Muscle of leg (tissue), 11 donors: Measurements from ENCODE around the gene TRIM28. TPM values are rescaled to one million over a fixed set of nuclear protein-coding genes. Genes with fewer than 3 reads are reported as not detected.
A peak's percentile ranks its signal among the peaks of the same experiment; 100 is the strongest.

Experiments
- DNase-seq: peaks from one replicate; pipeline ENCODE4 v3.0.0; 2013
- H3K27ac ChIP-seq: one replicate; pipeline ENCODE4 v1.5.1; 2013; ENCODE audit warnings: mild to moderate bottlenecking, low read length, control low read depth
- H3K27me3 ChIP-seq: one replicate; pipeline ENCODE4 v1.6.1; 2013; ENCODE audit warnings: low read length; ENCODE audit not compliant: control insufficient read depth, insufficient read depth
- H3K36me3 ChIP-seq: one replicate; pipeline ENCODE4 v1.6.1; 2013; ENCODE audit warnings: low read length; ENCODE audit not compliant: control insufficient read depth, insufficient read depth
- H3K4me1 ChIP-seq: one replicate; pipeline ENCODE4 v1.6.1; 2013; ENCODE audit warnings: low read length; ENCODE audit not compliant: control insufficient read depth, insufficient read depth
- H3K4me3 ChIP-seq: one replicate; pipeline ENCODE4 v1.5.1; 2013; ENCODE audit warnings: low read length, control low read depth
- H3K9me3 ChIP-seq: replicated peaks from 2 replicates; pipeline ENCODE4 v1.6.1; 2013; ENCODE audit warnings: low read depth, low read length; ENCODE audit not compliant: control insufficient read depth
- WGBS: methylation state at CpG from one replicate; pipeline ENCODE4 v1.1.5; 2013; ENCODE audit warnings: missing lambda C conversion rate; ENCODE audit not compliant: insufficient coverage; 5-methylcytosine and 5-hydroxymethylcytosine counted together
- polyA plus RNA-seq, 8 donors: library from polyadenylated mRNA; unstranded; fragments of 120-200 nt; gene quantifications; one replicate each; pipeline versions ENCODE4 v1.2.1 to v1.2.3, GENCODE V29; 2013; ENCODE audit warnings: inconsistent platforms in 1 of 8, low replicate concordance in 1 of 8; ENCODE audit not compliant: insufficient read length in 8 of 8, insufficient read depth in 1 of 8
- total RNA-seq: library from RNA; stranded (reverse); fragments of 120-200 nt; gene quantifications from one replicate; pipeline ENCODE4 v1.2.4, GENCODE V29; 2013

The TRIM28 gene
- total and polyA plus RNA-seq, 9 donors = 213 to 466 (median 385) TPM

DNA sequence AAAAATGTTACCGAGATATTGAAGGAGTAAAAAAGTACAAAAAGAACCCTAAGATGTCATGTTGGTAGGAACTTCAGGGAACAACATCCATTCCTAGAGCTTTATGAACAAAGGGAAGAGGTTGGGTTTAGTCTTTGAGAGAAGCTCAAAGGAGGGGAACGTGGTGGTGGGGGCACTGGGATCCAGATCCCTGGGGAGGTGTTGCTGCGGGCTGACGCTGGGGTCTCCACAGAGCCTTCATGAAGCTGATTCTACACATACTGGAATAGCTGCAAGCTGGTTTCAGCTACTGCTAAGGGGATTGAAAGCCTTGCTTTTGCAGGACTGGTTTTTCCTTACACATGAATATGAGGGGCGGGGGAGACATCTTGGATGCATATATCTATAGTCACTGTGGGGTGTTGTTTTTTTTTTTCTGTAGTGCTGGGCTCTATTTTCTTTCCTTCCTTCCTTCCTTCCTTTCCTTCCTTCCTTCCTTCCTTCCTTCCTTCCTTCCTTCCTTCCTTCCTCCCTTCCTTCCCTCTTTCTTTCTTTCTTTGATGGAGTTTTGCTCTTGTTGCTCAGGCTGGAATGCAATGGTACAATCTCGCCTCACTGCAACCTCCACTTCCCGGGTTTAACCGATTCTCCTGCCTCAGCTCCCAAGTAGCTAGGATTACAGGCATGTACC lies 35.7 kb downstream of the TRIM28 start:
- 90% methylated on average over 3 of the region's 8 CpGs for WGBS
- Histone ChIP-seq H3K4me3 (no peak overlapping the region), H3K27ac (no peak overlapping the region), H3K36me3 (peaks cover 31% of the 10 kb centered on the region), H3K27me3 (no peaks in the 10 kb centered on the region), H3K9me3 (no peaks in the 10 kb centered on the region), H3K4me1 (peaks cover 13% of the 10 kb centered on the region)
- no peak for DNase-seq

GRCh38 chr19:58581227-58582141 lies 37.6 kb downstream of the TRIM28 start:
- peaks cover 7% of the 10 kb centered on the region for H3K4me1 ChIP-seq
- H3K27me3 ChIP-seq = no peaks in the 10 kb centered on the region
- H3K36me3 ChIP-seq = peaks cover 34% of the 10 kb centered on the region
- 62% methylated on average over 61 of the region's 62 CpGs for WGBS
- peak overlapping the region; percentile 62 for H3K27ac ChIP-seq
- no peak overlapping the region for H3K4me3 ChIP-seq
- H3K9me3 ChIP-seq = no peaks in the 10 kb centered on the region
- peak; percentile 90 for DNase-seq

- Histone ChIP-seq H3K9me3 (no peaks in the 10 kb centered on the region), H3K4me3 (no peak overlapping the region), H3K36me3 (peaks cover 33% of the 10 kb centered on the region), H3K27me3 (no peaks in the 10 kb centered on the region), H3K27ac (no peak overlapping the region), H3K4me1 (peaks cover 7% of the 10 kb centered on the region)
- DNase-seq = no peak
- 97% methylated on average over 5 of the region's 6 CpGs for WGBS
Observed at GRCh38 chr19:58582985-58583384, 39.1 kb downstream of the TRIM28 start.

GRCh38 chr19:58584498-58585441 lies 40.9 kb downstream of the TRIM28 start:
- WGBS = 94% methylated on average over 2 of the region's 9 CpGs
- Histone ChIP-seq H3K27me3 (no peaks in the 10 kb centered on the region), H3K27ac (no peak overlapping the region), H3K36me3 (peaks cover 28% of the 10 kb centered on the region), H3K4me1 (peaks cover 7% of the 10 kb centered on the region), H3K4me3 (no peak overlapping the region), H3K9me3 (no peaks in the 10 kb centered on the region)
- no peak for DNase-seq

- 71% methylated on average over 4 of the region's 6 CpGs for WGBS
- H3K4me3 ChIP-seq = no peak overlapping the region
Observed at GRCh38 chr19:58585442-58586132, 41.7 kb downstream of the TRIM28 start.

DNA sequence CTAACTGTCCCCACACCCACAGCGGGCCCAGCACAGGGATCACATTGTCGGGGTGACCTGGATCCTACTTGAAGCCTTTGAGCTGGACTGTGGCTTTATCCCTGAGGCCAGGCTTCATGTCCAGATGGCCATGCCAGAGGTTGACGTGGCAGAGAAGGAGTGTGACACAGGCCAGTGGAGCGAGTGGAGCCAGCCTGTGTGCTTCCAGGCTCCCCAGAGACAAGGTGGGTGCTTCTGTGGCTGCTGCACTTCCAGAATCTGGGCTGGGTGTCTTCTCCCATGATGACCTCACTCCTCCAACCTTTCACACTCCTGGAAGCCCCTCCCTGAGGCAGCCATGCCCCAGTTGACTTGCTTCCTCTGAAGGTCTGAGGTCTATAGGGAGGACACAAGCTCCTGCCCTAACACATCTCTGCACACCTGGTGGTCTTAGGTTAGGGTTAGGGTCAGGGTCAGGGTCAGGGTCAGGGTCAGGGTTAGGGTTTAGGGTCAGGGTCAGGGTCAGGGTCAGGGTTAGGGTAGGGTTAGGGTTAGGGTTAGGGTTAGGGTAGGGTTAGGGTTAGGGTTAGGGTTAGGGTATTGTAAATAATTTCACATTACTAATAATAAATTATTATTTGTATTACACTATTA lies 42.4 kb downstream of the TRIM28 start:
- no peaks in the 10 kb centered on the region for H3K27me3 ChIP-seq
- H3K4me1 ChIP-seq = peaks cover 2% of the 10 kb centered on the region
- H3K9me3 ChIP-seq = no peaks in the 10 kb centered on the region
- H3K27ac ChIP-seq = no peak overlapping the region
- H3K4me3 ChIP-seq = no peak overlapping the region
- peaks cover 28% of the 10 kb centered on the region for H3K36me3 ChIP-seq
- 84% methylated on average over 3 of the region's 4 CpGs for WGBS
- no peak for DNase-seq

More at GRCh38 chr19:58585442-58586132, 41.7 kb downstream of the TRIM28 start:
- Histone ChIP-seq H3K27ac (no peak overlapping the region), H3K27me3 (no peaks in the 10 kb centered on the region), H3K4me1 (peaks cover 7% of the 10 kb centered on the region), H3K9me3 (no peaks in the 10 kb centered on the region), H3K36me3 (peaks cover 28% of the 10 kb centered on the region)
- no peak for DNase-seq

Other genes starting within 250 kb of the TRIM28 start
- 30.5 TPM for gene ERVK3-1, start 238.7 kb upstream of the TRIM28 start, total RNA-seq
- gene ERVK3-1, start 238.7 kb upstream of the TRIM28 start, polyA plus RNA-seq = 10 to 100 TPM; 28.8 to 37.1 (median 32.4) TPM
- gene ZSCAN22, start 217.1 kb upstream of the TRIM28 start, total RNA-seq = 2.7 TPM
- gene ZSCAN22, start 217.1 kb upstream of the TRIM28 start, polyA plus RNA-seq = 1 to 10 TPM; 2.4 to 3.4 (median 3.2) TPM
- 10.8 TPM for gene A1BG, start 190.6 kb upstream of the TRIM28 start, total RNA-seq
- 1 to 10 TPM; 2.4 to 5.0 (median 4.2) TPM for gene A1BG, start 190.6 kb upstream of the TRIM28 start, polyA plus RNA-seq
- gene ZNF497, start 181.3 kb upstream of the TRIM28 start, total RNA-seq = 2.2 TPM
- 1 to 10 TPM; 1.8 to 3.2 (median 2.7) TPM for gene ZNF497, start 181.3 kb upstream of the TRIM28 start, polyA plus RNA-seq
- gene ZNF837, start 163.0 kb upstream of the TRIM28 start, total RNA-seq = 1.0 TPM
- gene ZNF837, start 163.0 kb upstream of the TRIM28 start, polyA plus RNA-seq = 1 to 10 TPM; 1.1 to 2.3 (median 1.8) TPM
- 2,401 TPM for gene RPS5, start 156.8 kb upstream of the TRIM28 start, total RNA-seq
- gene RPS5, start 156.8 kb upstream of the TRIM28 start, polyA plus RNA-seq = 1,000 to 10,000 TPM; 1,523 to 1,956 (median 1,735) TPM
- gene RNF225, start 148.4 kb upstream of the TRIM28 start, total RNA-seq = not detected
- gene RNF225, start 148.4 kb upstream of the TRIM28 start, polyA plus RNA-seq = under 1 TPM in 1 of 8 donors, not detected in 7; 0.20 TPM
- gene ZNF584, start 135.4 kb upstream of the TRIM28 start, total RNA-seq = 7.9 TPM
- gene ZNF584, start 135.4 kb upstream of the TRIM28 start, polyA plus RNA-seq = 1 to 10 TPM; 4.7 to 7.8 (median 6.2) TPM
- gene ZNF132, start 103.9 kb upstream of the TRIM28 start, total RNA-seq = 9.5 TPM
- gene ZNF132, start 103.9 kb upstream of the TRIM28 start, polyA plus RNA-seq = 1 to 10 TPM; 3.0 to 5.6 (median 4.7) TPM
- 5.7 TPM for gene ZNF324B, start 92.4 kb upstream of the TRIM28 start, total RNA-seq
- gene ZNF324B, start 92.4 kb upstream of the TRIM28 start, polyA plus RNA-seq = 1 to 10 TPM; 2.7 to 4.7 (median 3.9) TPM
- 7.3 TPM for gene ZNF324, start 77.0 kb upstream of the TRIM28 start, total RNA-seq
- 1 to 10 TPM; 4.8 to 6.4 (median 5.6) TPM for gene ZNF324, start 77.0 kb upstream of the TRIM28 start, polyA plus RNA-seq
- 7.8 TPM for gene ZNF446, start 67.7 kb upstream of the TRIM28 start, total RNA-seq
- 1 to 10 TPM; 6.5 to 9.8 (median 7.8) TPM for gene ZNF446, start 67.7 kb upstream of the TRIM28 start, polyA plus RNA-seq
- 5.7 TPM for gene SLC27A5, start 32.1 kb upstream of the TRIM28 start, total RNA-seq
- 1 to 10 TPM; 2.5 to 4.6 (median 3.9) TPM for gene SLC27A5, start 32.1 kb upstream of the TRIM28 start, polyA plus RNA-seq
- gene ZBTB45, start 24.3 kb upstream of the TRIM28 start, total RNA-seq = 3.0 TPM
- gene ZBTB45, start 24.3 kb upstream of the TRIM28 start, polyA plus RNA-seq = 10 to 100 TPM in 6 of 8 donors, 1 to 10 TPM in 2; 9.2 to 12.4 (median 10.5) TPM
- gene CHMP2A, start 11.0 kb downstream of the TRIM28 start, total RNA-seq = 60.8 TPM
- 10 to 100 TPM; 71.0 to 83.3 (median 77.3) TPM for gene CHMP2A, start 11.0 kb downstream of the TRIM28 start, polyA plus RNA-seq
- 30.6 TPM for gene UBE2M, start 14.5 kb downstream of the TRIM28 start, total RNA-seq
- 10 to 100 TPM; 65.3 to 71.8 (median 67.3) TPM for gene UBE2M, start 14.5 kb downstream of the TRIM28 start, polyA plus RNA-seq
- 10.3 TPM for gene MZF1, start 29.3 kb downstream of the TRIM28 start, total RNA-seq
- 10 to 100 TPM in 7 of 8 donors, 1 to 10 TPM in 1; 8.1 to 21.4 (median 17.4) TPM for gene MZF1, start 29.3 kb downstream of the TRIM28 start, polyA plus RNA-seq